Brain microvascular endothelial cell (primary cell): Measurements from ENCODE around the gene TMEM89.
A peak's percentile ranks its signal among the peaks of the same experiment; 100 is the strongest.

ENCODE experiments used
- DNase-seq: peaks from one replicate; pipeline ENCODE4 v3.0.0-alpha.2; 2020
- H3K27ac ChIP-seq: fragments of 250-450 bp; sonication (Bioruptor Pico); 2 replicates; pipeline ENCODE4 v1.5.1; 2020; ENCODE audit warnings: mild to moderate bottlenecking, moderate library complexity
- H3K27me3 ChIP-seq: fragments of 250-450 bp; sonication (Bioruptor Pico); replicated peaks from 2 replicates; pipeline ENCODE4 v1.5.1; 2020; ENCODE audit warnings: mild to moderate bottlenecking
- H3K36me3 ChIP-seq: fragments of 250-450 bp; sonication (Bioruptor Pico); replicated peaks from 2 replicates; pipeline ENCODE4 v1.5.1; 2020; ENCODE audit warnings: mild to moderate bottlenecking
- H3K4me3 ChIP-seq: 2 replicates; pipeline ENCODE4 v1.5.1; 2011; ENCODE audit warnings: low read depth, mild to moderate bottlenecking, control low read depth, low read length, moderate library complexity
- CTCF ChIP-seq: IDR thresholded peaks from 2 replicates; pipeline ENCODE4 v1.5.1; 2011; ENCODE audit warnings: low read depth, mild to moderate bottlenecking, moderate library complexity, low read length, control low read depth, inconsistent platforms; ENCODE audit errors: missing control alignments
- in situ Hi-C: cut with HindIII; loops from 2 replicates; pipeline ENCODE4 v1.10.0; 2017; ENCODE audit warnings: low sequenced_read_pairs, low pct_ligation_motif_present

The TMEM89 gene

GRCh38 chr3:48600711-48601621 is 20.6 kb downstream of the TMEM89 start:
- in situ Hi-C loops = no loop called here
- no peaks in the 10 kb centered on the region for H3K27me3 ChIP-seq
- no peak overlapping the region for H3K4me3 ChIP-seq
- TF ChIP-seq CTCF = no peak
- H3K36me3 ChIP-seq = peaks cover 72% of the 10 kb centered on the region
- no peak for DNase-seq
- no peak overlapping the region for H3K27ac ChIP-seq

- no peak overlapping the region for H3K4me3 ChIP-seq
- no peak overlapping the region for H3K27ac ChIP-seq
- no peak for TF ChIP-seq CTCF
- no peak for DNase-seq
- in situ Hi-C loops = no loop called here
- peaks cover 59% of the 10 kb centered on the region for H3K36me3 ChIP-seq
- H3K27me3 ChIP-seq = no peaks in the 10 kb centered on the region
Measured at GRCh38 chr3:48599509-48600285, 21.9 kb downstream of the TMEM89 start.

GRCh38 chr3:48599077-48599501 is 22.5 kb downstream of the TMEM89 start:
- H3K27ac ChIP-seq = peak overlapping the region; percentile 69
- peaks cover 53% of the 10 kb centered on the region for H3K36me3 ChIP-seq
- in situ Hi-C loops = no loop called here
- no peaks in the 10 kb centered on the region for H3K27me3 ChIP-seq
- no peak for DNase-seq
- H3K4me3 ChIP-seq = no peak overlapping the region
- no peak for TF ChIP-seq CTCF

DNA sequence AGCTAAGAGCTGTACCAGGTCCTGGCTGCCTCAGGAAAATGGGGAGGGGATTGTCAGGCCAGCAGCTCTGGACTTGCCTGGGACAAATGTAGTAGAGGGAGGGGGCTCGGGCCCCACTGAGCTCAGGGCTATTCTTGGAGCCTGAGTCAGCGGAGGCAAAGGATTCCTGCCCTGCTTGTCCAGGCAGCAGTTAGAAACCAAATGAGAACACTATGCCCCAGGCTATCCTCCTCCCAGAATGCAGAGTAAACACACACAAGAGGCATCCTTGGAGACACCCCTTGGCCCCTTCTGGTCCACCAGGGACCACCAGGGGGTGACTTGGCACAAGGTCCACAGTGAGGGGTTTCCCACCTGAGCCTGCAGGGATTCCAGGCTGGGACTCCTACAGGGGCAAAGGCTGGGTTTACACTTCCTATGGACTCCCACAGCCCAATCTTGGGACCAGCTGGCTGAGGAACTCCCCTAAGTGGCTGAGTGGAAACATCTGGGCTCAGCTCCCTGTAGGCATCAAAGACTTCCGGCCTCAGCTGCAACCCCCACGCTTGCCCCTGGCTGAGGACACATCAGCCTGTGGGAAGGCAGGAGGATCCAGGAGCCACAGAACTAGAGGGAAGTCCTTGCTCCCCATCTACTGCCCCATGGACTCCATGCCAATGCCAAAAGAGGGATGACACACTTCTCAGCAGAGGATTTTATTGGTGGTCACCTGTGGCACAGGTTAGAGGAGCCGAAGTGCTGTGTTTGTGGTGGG is 23.1 kb downstream of the TMEM89 start:
- no peak overlapping the region for H3K4me3 ChIP-seq
- H3K27ac ChIP-seq = peak overlapping the region; percentile 69
- no peaks in the 10 kb centered on the region for H3K27me3 ChIP-seq
- peak; percentile 84 for DNase-seq
- in situ Hi-C loops = no loop called here
- H3K36me3 ChIP-seq = peaks cover 47% of the 10 kb centered on the region
- no peak for TF ChIP-seq CTCF

DNA sequence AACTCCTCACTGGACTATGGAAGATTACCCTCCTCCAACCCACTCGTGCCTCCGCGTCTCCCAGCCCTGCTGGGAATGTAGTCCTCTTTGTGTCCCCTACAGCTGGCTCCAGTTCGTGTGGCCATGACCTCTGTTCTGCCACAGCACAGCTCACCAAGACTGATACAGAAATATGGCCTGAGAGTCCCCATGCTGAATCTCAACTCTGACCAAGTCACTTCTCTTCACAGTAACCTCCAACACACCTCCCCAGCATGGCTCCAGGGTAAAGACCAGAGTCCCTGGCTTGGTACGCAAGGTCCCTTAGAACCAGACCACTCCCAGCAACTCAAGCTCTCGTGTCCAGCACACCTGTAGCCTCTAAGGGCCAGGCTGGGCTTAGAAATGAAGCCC is 24.2 kb downstream of the TMEM89 start:
- no peak for TF ChIP-seq CTCF
- DNase-seq = no peak
- Histone ChIP-seq H3K27me3 (no peaks in the 10 kb centered on the region), H3K27ac (no peak overlapping the region), H3K4me3 (no peak overlapping the region), H3K36me3 (peaks cover 37% of the 10 kb centered on the region)
- in situ Hi-C loops = no loop called here
